ENCODE data around the gene LARP4.

The LARP4 gene

DNA sequence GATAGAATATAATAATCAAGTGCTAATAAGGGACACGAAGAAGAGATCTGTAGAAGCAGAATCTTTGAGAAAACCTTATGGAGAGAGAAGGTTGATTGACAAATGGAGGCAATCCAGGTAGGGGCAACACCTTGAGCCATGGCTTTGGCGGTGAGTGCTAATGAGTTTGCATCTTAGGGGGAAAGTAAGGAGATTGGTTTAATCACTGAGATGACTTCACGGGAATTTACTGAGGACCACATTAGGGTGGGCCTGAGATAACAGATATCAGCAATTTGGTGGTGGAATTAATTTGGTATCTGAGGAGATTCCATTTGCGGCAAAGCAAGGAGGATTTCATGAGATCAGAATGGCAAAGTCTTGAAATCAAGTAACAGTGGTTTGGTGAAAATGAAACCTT, 1.8 kb upstream of the LARP4 start:
- TF ChIP-seq, protein P1, sequence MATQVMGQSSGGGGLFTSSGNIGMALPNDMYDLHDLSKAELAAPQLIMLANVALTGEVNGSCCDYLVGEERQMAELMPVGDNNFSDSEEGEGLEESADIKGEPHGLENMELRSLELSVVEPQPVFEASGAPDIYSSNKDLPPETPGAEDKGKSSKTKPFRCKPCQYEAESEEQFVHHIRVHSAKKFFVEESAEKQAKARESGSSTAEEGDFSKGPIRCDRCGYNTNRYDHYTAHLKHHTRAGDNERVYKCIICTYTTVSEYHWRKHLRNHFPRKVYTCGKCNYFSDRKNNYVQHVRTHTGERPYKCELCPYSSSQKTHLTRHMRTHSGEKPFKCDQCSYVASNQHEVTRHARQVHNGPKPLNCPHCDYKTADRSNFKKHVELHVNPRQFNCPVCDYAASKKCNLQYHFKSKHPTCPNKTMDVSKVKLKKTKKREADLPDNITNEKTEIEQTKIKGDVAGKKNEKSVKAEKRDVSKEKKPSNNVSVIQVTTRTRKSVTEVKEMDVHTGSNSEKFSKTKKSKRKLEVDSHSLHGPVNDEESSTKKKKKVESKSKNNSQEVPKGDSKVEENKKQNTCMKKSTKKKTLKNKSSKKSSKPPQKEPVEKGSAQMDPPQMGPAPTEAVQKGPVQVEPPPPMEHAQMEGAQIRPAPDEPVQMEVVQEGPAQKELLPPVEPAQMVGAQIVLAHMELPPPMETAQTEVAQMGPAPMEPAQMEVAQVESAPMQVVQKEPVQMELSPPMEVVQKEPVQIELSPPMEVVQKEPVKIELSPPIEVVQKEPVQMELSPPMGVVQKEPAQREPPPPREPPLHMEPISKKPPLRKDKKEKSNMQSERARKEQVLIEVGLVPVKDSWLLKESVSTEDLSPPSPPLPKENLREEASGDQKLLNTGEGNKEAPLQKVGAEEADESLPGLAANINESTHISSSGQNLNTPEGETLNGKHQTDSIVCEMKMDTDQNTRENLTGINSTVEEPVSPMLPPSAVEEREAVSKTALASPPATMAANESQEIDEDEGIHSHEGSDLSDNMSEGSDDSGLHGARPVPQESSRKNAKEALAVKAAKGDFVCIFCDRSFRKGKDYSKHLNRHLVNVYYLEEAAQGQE (IDR thresholded peaks at IDR 0.05; ENCODE audit: insufficient read depth in 1 of 2, low read depth in 2 of 2, low read length in 2 of 2) = no peak
- no peak for TF ChIP-seq SIN3A (IDR thresholded peaks at IDR 0.05; ENCODE audit: borderline replicate concordance, insufficient read depth, low read length)
- no peak for TF ChIP-seq POLR2AphosphoS5 (IDR thresholded peaks at IDR 0.05; ENCODE audit: low read depth, low read length)
- no peak for TF ChIP-seq TAF1 (IDR thresholded peaks at IDR 0.05; ENCODE audit: borderline replicate concordance, insufficient read depth, low read length)
- TF ChIP-seq FOXP2 (optimal IDR thresholded peaks at IDR 0.05; ENCODE audit: borderline replicate concordance, extremely low read depth, extremely low read length, insufficient read depth) = no peak

DNA sequence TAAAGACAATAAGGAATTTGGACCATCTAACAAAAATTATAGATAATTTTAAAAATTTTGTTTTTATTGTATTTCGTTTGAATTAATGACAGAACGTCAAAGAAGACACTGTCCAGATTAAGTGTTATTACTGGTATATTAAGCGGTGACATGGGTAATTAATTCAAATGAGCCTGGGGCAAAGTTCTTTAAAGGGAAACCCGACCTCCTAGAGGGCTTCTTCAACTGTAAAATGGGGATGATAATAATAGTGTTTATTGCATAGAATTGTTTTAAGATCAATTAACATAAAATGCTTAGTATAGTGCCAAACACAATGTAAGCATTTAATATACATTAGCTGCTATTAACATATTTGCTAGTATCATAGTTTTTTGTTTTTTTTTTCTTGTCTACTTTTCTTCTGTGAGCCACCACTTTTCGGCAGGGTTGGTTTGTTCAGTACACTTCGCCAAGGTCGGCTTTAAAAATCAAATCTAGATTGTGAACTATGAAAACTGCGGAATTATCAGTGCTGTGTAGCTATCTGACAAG, 514 bp upstream of the LARP4 start:
- TF ChIP-seq TAF1 (IDR thresholded peaks at IDR 0.05; ENCODE audit: borderline replicate concordance, insufficient read depth, low read length) = no peak
- TF ChIP-seq POLR2AphosphoS5 (IDR thresholded peaks at IDR 0.05; ENCODE audit: low read depth, low read length) = no peak
- TF ChIP-seq, protein P1 (IDR thresholded peaks at IDR 0.05; ENCODE audit: insufficient read depth in 1 of 2, low read depth in 2 of 2, low read length in 2 of 2) = no peak
- no peak for TF ChIP-seq FOXP2 (optimal IDR thresholded peaks at IDR 0.05; ENCODE audit: borderline replicate concordance, extremely low read depth, extremely low read length, insufficient read depth)
- no peak for TF ChIP-seq SIN3A (IDR thresholded peaks at IDR 0.05; ENCODE audit: borderline replicate concordance, insufficient read depth, low read length)

DNA sequence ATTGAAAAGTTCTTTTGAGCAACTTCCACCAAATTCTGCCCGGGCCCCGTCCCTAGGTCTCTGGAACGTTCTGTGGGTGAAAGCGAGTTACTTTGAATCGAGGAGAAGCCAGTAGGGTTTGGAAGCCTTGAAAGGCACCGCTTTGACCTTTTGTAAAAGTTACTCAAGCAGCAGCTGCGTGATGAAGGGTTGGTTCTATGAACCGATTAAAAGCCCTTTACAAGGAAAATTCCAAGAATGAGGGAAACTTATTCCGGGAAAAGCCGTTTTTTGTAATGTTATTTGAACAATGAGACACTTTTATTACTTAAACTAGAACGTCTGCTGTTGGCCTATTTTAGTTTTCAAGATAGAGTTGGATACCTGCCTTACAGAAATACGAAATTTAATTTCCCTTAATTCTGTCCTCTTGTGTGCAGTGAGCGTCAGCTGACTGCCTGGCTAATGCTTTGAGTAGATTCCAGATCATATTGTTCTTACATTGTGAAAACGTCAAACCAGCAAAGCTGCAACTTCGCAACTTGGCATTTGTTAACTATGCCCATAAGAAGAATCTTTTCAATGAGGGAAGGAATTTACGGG, 906 bp downstream of the LARP4 start:
- TF ChIP-seq SIN3A (IDR thresholded peaks at IDR 0.05; ENCODE audit: borderline replicate concordance, insufficient read depth, low read length) = no peak
- no peak for TF ChIP-seq POLR2AphosphoS5 (IDR thresholded peaks at IDR 0.05; ENCODE audit: low read depth, low read length)
- no peak for TF ChIP-seq TAF1 (IDR thresholded peaks at IDR 0.05; ENCODE audit: borderline replicate concordance, insufficient read depth, low read length)
- TF ChIP-seq, protein P1 (IDR thresholded peaks at IDR 0.05; ENCODE audit: insufficient read depth in 1 of 2, low read depth in 2 of 2, low read length in 2 of 2) = no peak
- TF ChIP-seq FOXP2 (optimal IDR thresholded peaks at IDR 0.05; ENCODE audit: borderline replicate concordance, extremely low read depth, extremely low read length, insufficient read depth) = no peak

DNA sequence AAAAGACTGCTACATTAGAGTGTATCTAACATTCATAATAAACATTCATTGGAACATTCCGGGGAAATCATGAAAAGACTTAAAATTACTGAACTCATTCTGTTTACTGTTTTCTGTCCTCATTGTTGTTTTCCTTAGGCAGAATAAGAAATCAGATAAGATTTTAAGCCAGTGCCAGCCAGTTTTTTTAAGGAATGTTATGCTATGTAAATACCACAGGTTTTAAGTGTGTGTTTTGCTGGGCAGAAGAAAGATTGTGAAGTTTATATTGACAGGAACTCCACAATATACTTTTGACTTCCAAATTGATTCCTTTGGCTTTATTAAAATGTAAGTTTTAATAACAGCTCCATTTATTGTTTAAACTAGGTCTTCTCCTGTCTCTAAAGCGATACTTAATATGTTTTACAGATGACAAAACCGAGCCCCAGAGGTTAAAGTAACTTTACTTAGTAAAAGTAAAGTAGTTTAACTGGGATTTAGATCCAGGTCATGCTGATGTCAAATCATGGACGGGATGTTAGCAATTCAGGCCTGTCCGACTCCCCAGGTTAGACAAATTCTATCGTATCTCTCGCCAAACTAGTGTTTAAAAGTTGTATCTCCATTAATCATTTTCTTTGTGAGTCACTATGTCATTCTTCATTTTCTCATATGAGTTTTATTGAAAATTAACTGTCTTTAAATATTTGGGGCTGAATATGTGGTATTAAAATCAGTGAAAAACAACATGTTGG, 1.7 kb downstream of the LARP4 start:
- TF ChIP-seq POLR2AphosphoS5 (IDR thresholded peaks at IDR 0.05; ENCODE audit: low read depth, low read length) (no peak), TAF1 (IDR thresholded peaks at IDR 0.05; ENCODE audit: borderline replicate concordance, insufficient read depth, low read length) (no peak), SIN3A (IDR thresholded peaks at IDR 0.05; ENCODE audit: borderline replicate concordance, insufficient read depth, low read length) (no peak), FOXP2 (optimal IDR thresholded peaks at IDR 0.05; ENCODE audit: borderline replicate concordance, extremely low read depth, extremely low read length, insufficient read depth) (no peak)
- TF ChIP-seq, protein P1 (IDR thresholded peaks at IDR 0.05; ENCODE audit: insufficient read depth in 1 of 2, low read depth in 2 of 2, low read length in 2 of 2) = no peak
